PC-9 (cell line): ENCODE data around the gene SLC9A4. TPM values are rescaled to one million over a fixed set of nuclear protein-coding genes. Genes with fewer than 3 reads are reported as not detected.

Experiments used
- Bru-seq: library from RNA; stranded (reverse); fragments of 400-500 nt; gene quantifications from one replicate; lab custom pipeline; 2021; lab: Mats Ljungman, UMichigan
- BruChase-seq, 2 experiments: library from RNA; stranded (reverse); fragments of 400-500 nt; gene quantifications; one replicate each; lab custom pipeline; 2021; lab: Mats Ljungman, UMichigan
- BruUV-seq: library from RNA; stranded (reverse); fragments of 400-500 nt; replicated peaks from 2 replicates; lab custom pipeline; 2021; lab: Mats Ljungman, UMichigan
- CTCF ChIA-PET: fragments of 300-600 bp; sonication (Branson Sonifier 250); formaldehyde crosslinking; loops from one replicate; lab custom pipeline; 2022; ENCODE audit warnings: antibody characterized with exemption; lab: Charles Lee
- POLR2A ChIA-PET: fragments of 300-600 bp; sonication (Branson Sonifier 250); formaldehyde crosslinking; loops from one replicate; lab custom pipeline; 2022; ENCODE audit warnings: antibody characterized with exemption; ENCODE audit not compliant: unreplicated experiment; lab: Charles Lee
- DNase-seq, 2 experiments: peaks; one replicate each; pipeline versions ENCODE4 v3.0.0 to v3.0.0-alpha.2; 2015 to 2022; ENCODE audit warnings: mixed read lengths in 1 of 2
- H2AFZ ChIP-seq: fragments of 200-600 bp; sonication (generic); 2 replicates; pipeline ENCODE4 v1.8.1; 2017; ENCODE audit warnings: antibody characterized with exemption
- H3F3A ChIP-seq: fragments of 200-600 bp; sonication (generic); 2 replicates; pipeline ENCODE4 v1.8.1; 2017; ENCODE audit warnings: antibody characterized with exemption, mild to moderate bottlenecking, low read depth; ENCODE audit not compliant: insufficient read depth
- H3K27ac ChIP-seq: fragments of 200-600 bp; sonication (generic); 2 replicates; pipeline ENCODE4 v1.6.1; 2016; ENCODE audit warnings: mixed run types
- H3K27me3 ChIP-seq: fragments of 200-600 bp; sonication (generic); 2 replicates; pipeline ENCODE4 v1.6.1; 2016; ENCODE audit warnings: low read depth, mixed run types; ENCODE audit not compliant: insufficient read depth
- H3K36me3 ChIP-seq: fragments of 200-600 bp; sonication (generic); 2 replicates; pipeline ENCODE4 v1.6.1; 2016; ENCODE audit warnings: low read depth, mixed run types
- H3K4me1 ChIP-seq: fragments of 200-600 bp; sonication (generic); replicated peaks from 2 replicates; pipeline ENCODE4 v1.6.1; 2016; ENCODE audit warnings: mixed run types; ENCODE audit not compliant: insufficient read depth
- H3K4me2 ChIP-seq: fragments of 200-600 bp; sonication (generic); 2 replicates; pipeline ENCODE4 v1.6.1; 2017; ENCODE audit warnings: mixed run types
- H3K4me3 ChIP-seq: fragments of 200-600 bp; sonication (generic); 2 replicates; pipeline ENCODE4 v1.6.1; 2016; ENCODE audit warnings: mixed run types
- H3K79me2 ChIP-seq: fragments of 200-600 bp; sonication (generic); 2 replicates; pipeline ENCODE4 v1.6.1; 2017; ENCODE audit warnings: low read depth, mixed run types
- H3K9me2 ChIP-seq: fragments of 200-600 bp; sonication (generic); 2 replicates; pipeline ENCODE4 v1.8.1; 2017; ENCODE audit warnings: mild to moderate bottlenecking; ENCODE audit not compliant: insufficient read depth
- H3K9me3 ChIP-seq: fragments of 200-600 bp; sonication (generic); 2 replicates; pipeline ENCODE4 v1.8.1; 2016; ENCODE audit warnings: low read depth; ENCODE audit not compliant: insufficient read depth
- H4K20me1 ChIP-seq: fragments of 200-600 bp; sonication (generic); 2 replicates; pipeline ENCODE4 v1.8.1; 2017; ENCODE audit not compliant: insufficient read depth
- CTCF ChIP-seq: fragments of 200-600 bp; sonication (generic); conservative IDR thresholded peaks from 2 replicates; pipeline ENCODE4 v1.6.1; 2017; ENCODE audit warnings: mixed run types, antibody characterized with exemption, mild to moderate bottlenecking, moderate library complexity
- EZH2 ChIP-seq: fragments of 200-600 bp; sonication (generic); IDR thresholded peaks from 2 replicates; pipeline ENCODE4 v1.8.0; 2017; ENCODE audit warnings: antibody characterized with exemption, low read depth
- intact Hi-C: fragments of 100-400 bp; cut with micrococcal nuclease; formaldehyde crosslinking; loops from one replicate; pipeline ENCODE4 v1.10.0; 2022; ENCODE audit not compliant: unreplicated experiment
- long read RNA-seq: library from polyadenylated mRNA; stranded (forward); transcript quantifications from one replicate; pipeline ENCODE4 v2.0.0, GENCODE V29; 2022
- total RNA-seq: library from RNA; stranded (reverse); gene quantifications from 2 replicates; pipeline ENCODE4 v1.2.3, GENCODE V29; 2021

The SLC9A4 gene
- total RNA-seq (0.85 and 1.1 TPM in 2 replicates), Bru-seq, nascent RNA (percentile 21 among the genes with signal in this experiment), BruChase-seq, experiment 1, labeled RNA remaining after a 2-hour chase (percentile 32 among the genes with signal in this experiment), BruChase-seq, experiment 2, labeled RNA remaining after a 6-hour chase (percentile 26 among the genes with signal in this experiment)
- long read RNA-seq, full-length matches to known transcripts, result 1 of 3 reads
- long read RNA-seq, partial matches to known transcripts, result 2 of 3 reads
- long read RNA-seq, other reads (novel, unspliced or antisense), result 0 of 3 reads

GRCh38 chr2:102473020-102473419, at the start of gene SLC9A4:
SLC9A4 (plus strand) TSS chr2:102473226; CDS start chr2:102473760, 534 bp downstream.
- intact Hi-C loops, result loop anchor here (1.0 to 5.0 kb wide), 7 partner anchors 15 to 334 kb away; no protein-coding TSS in a partner anchor
- Histone ChIP-seq H3K9me3 (peaks cover 12% of the 10 kb centered on the region; the same call in 1 of the 2 replicates), H3K27me3 (no peaks in the 10 kb centered on the region), H3K4me3 (no peak within 1 kb of the TSS), H3K9me2 (no peaks in the 10 kb centered on the region; the same call in 1 of the 2 replicates), H3K4me1 (peaks cover 9% of the 10 kb centered on the region; the same call in 1 of the 2 replicates), H4K20me1 (no peaks in the 10 kb centered on the region), H3K27ac (no peak within 1 kb of the TSS), H3K36me3 (no peaks in the 10 kb centered on the region), H3F3A (no peaks in the 10 kb centered on the region), H2AFZ (no peak within 1 kb of the TSS), H3K79me2 (no peaks in the 10 kb centered on the region), H3K4me2 (peak within 1 kb of the TSS; percentile 46)
- TF ChIP-seq CTCF (peak; percentile 97), EZH2 (no peak)
- POLR2A ChIA-PET, result interaction anchor here (0.5 to 0.6 kb wide), 2 partner anchors 260 to 409 kb away, joined by 3 to 4 read pairs; no protein-coding TSS in a partner anchor
- no TSS peak for BruUV-seq
- CTCF ChIA-PET, result interaction anchor here (0.7 to 1.6 kb wide), 13 partner anchors 15 to 230 kb away, joined by 3 to 28 read pairs (median 3); no protein-coding TSS in a partner anchor
- DNase-seq, result peak; percentile 61 to 69

GRCh38 chr2:102423368-102423767, 49.7 kb upstream of the SLC9A4 start:
- Histone ChIP-seq H3K9me2 (no peaks in the 10 kb centered on the region), H3F3A (no peaks in the 10 kb centered on the region), H3K4me2 (no peak overlapping the region), H3K27ac (no peak overlapping the region), H2AFZ (no peak overlapping the region), H3K27me3 (no peaks in the 10 kb centered on the region), H3K36me3 (no peaks in the 10 kb centered on the region), H3K4me1 (no peaks in the 10 kb centered on the region), H4K20me1 (no peaks in the 10 kb centered on the region), H3K4me3 (no peak overlapping the region), H3K79me2 (no peaks in the 10 kb centered on the region), H3K9me3 (no peaks in the 10 kb centered on the region)
- BruUV-seq, result no TSS peak
- no peak for DNase-seq
- CTCF ChIA-PET, result no interaction called here
- POLR2A ChIA-PET, result no interaction called here
- intact Hi-C loops, result no loop called here
- TF ChIP-seq EZH2 (no peak), CTCF (no peak)

- Histone ChIP-seq H2AFZ (no peak overlapping the region), H3K4me2 (no peak overlapping the region), H3K9me3 (no peaks in the 10 kb centered on the region), H3K79me2 (no peaks in the 10 kb centered on the region), H3F3A (no peaks in the 10 kb centered on the region), H3K27ac (no peak overlapping the region), H3K9me2 (no peaks in the 10 kb centered on the region), H4K20me1 (no peaks in the 10 kb centered on the region), H3K4me1 (no peaks in the 10 kb centered on the region), H3K27me3 (no peaks in the 10 kb centered on the region), H3K4me3 (no peak overlapping the region), H3K36me3 (no peaks in the 10 kb centered on the region)
- TF ChIP-seq CTCF (no peak), EZH2 (no peak)
- DNase-seq, result no peak
- ChIA-PET CTCF (no interaction called here), POLR2A (no interaction called here)
- intact Hi-C loops, result no loop called here
- BruUV-seq, result no TSS peak
Observed at GRCh38 chr2:102424754-102425153, 48.3 kb upstream of the SLC9A4 start.
